Peyer's patch (tissue), 4 donors: ENCODE measurements around the gene WNT9A. TPM values are rescaled to one million over a fixed set of nuclear protein-coding genes. Genes with fewer than 3 reads are reported as not detected.

ENCODE experiments used
- DNase-seq, 3 donors: peaks; one replicate each; pipeline ENCODE4 v3.0.0-alpha.2; 2017 to 2019
- H3K27ac ChIP-seq, 4 donors: fragments of 200-600 bp; sonication (generic); one replicate each; pipeline ENCODE4 v1.5.1; 2016 to 2019
- H3K27me3 ChIP-seq, 2 donors: fragments of 200-600 bp; sonication (generic); one replicate each; pipeline ENCODE4 v1.5.1; 2019
- H3K36me3 ChIP-seq, 3 donors: fragments of 200-600 bp; sonication (generic); one replicate each; pipeline ENCODE4 v1.5.1; 2016 to 2019
- H3K4me1 ChIP-seq, 4 donors: fragments of 200-600 bp; sonication (generic); one replicate each; pipeline ENCODE4 v1.5.1; 2016 to 2019
- H3K4me3 ChIP-seq, 4 donors: fragments of 200-600 bp; sonication (generic); 1 replicate in 3 of 4; 2 replicates in 1 of 4; pipeline ENCODE4 v1.5.1; 2016 to 2019; ENCODE audit warnings: mild to moderate bottlenecking in 1 of 4
- H3K9me3 ChIP-seq, 4 donors: fragments of 200-600 bp; sonication (generic); one replicate each; pipeline ENCODE4 v1.5.1; 2016 to 2019; ENCODE audit warnings: mild to moderate bottlenecking in 1 of 4
- POLR2A ChIP-seq, 2 donors: fragments of 450-650 bp; IDR thresholded peaks; one replicate each; pipeline ENCODE4 v1.5.1; 2017; ENCODE audit warnings: antibody characterized with exemption in 2 of 2, mild to moderate bottlenecking in 2 of 2, moderate library complexity in 2 of 2
- total RNA-seq, 4 donors: library from RNA; depleted of rRNA; stranded (reverse); fragments of >200 nt; gene quantifications; one replicate each; pipeline ENCODE4 v1.1.0, GENCODE V29; 2016
- TF ChIP-seq, protein P1 (sequence below), 6 experiments: fragments of 450-650 bp in 4 of 6; fragments of 200-600 bp in 2 of 6; sonication (generic) in 1 of 6; IDR thresholded peaks; one replicate each; pipeline ENCODE4 v1.5.1; 2017 to 2019; ENCODE audit warnings: antibody characterized with exemption in 6 of 6, mild to moderate bottlenecking in 3 of 6, moderate library complexity in 1 of 6

Gene WNT9A
- total RNA-seq, 4 donors from 2014 or later, result 0.83 to 3.5 (median 2.6) TPM

- Histone ChIP-seq H3K4me3 (no peak overlapping the region), H3K27ac (no peak overlapping the region), H3K36me3 (no peaks in the 10 kb centered on the region), H3K4me1 (peaks cover 0 to 30% (median 12%) of the 10 kb centered on the region in 4 donors), H3K27me3 (no peaks in the 10 kb centered on the region), H3K9me3 (no peaks in the 10 kb centered on the region)
- DNase-seq, result peak in 2 of 3 donors; percentile 32 to 46
- TF ChIP-seq POLR2A (IDR thresholded peaks at IDR 0.05), result no peak
- TF ChIP-seq, protein P1, sequence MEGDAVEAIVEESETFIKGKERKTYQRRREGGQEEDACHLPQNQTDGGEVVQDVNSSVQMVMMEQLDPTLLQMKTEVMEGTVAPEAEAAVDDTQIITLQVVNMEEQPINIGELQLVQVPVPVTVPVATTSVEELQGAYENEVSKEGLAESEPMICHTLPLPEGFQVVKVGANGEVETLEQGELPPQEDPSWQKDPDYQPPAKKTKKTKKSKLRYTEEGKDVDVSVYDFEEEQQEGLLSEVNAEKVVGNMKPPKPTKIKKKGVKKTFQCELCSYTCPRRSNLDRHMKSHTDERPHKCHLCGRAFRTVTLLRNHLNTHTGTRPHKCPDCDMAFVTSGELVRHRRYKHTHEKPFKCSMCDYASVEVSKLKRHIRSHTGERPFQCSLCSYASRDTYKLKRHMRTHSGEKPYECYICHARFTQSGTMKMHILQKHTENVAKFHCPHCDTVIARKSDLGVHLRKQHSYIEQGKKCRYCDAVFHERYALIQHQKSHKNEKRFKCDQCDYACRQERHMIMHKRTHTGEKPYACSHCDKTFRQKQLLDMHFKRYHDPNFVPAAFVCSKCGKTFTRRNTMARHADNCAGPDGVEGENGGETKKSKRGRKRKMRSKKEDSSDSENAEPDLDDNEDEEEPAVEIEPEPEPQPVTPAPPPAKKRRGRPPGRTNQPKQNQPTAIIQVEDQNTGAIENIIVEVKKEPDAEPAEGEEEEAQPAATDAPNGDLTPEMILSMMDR (IDR thresholded peaks at IDR 0.05), result no peak
These were observed 5.6 kb downstream of the WNT9A start for GRCh38 chr1:227942021-227942715.

DNA sequence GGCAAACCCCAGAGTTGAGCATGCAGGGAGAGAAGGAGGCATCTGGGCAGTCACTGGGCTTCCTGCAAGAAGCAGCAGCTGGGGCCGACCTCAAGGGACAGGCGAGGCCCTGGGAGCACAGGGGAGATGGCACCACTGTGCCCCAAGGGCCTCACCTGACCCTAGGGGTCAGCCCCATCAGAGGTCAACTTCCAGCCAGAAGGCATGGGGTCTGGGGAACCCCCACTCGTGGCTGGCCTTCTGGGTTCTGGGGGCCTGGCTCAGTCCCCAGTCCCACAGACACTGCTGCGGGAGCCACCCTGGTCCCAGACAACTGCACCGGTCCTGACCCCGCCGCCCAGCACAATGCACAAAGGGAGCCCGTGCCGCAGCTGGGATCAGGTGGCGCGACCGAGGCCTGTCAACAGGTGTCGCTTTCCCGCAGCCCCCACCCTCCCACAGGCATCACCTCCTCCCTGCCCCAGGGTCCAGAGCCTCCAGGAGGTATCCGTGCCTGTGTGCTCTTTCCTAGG is 6.2 kb downstream of the WNT9A start:
- Histone ChIP-seq H3K36me3 (no peaks in the 10 kb centered on the region), H3K4me1 (peaks cover 0 to 24% (median 6%) of the 10 kb centered on the region in 4 donors)
- DNase-seq, result peak in 2 of 3 donors; percentile 38 to 45

DNA sequence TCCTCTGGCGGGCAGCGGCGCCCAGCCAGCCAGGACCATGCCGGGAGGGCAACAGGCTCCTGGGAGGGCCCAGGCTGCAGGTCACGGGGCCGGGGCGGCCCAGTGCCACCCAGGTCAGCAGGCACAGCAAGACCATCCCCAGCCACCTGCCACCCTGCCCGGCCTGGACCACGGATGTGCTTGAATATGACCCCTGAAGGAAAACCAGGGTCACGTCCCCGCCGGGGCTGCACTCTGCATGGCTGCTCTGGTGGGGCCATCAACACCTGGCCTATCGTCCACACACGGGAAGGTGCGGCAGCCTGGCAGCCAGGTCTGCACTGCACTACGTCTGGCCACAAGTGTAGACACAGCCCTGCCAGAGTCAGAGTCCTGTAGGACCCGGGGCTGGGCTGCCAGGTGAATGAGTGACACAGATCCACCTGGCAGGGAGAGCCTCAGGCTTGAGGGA is 6.9 kb downstream of the WNT9A start:
- no peak for TF ChIP-seq POLR2A (IDR thresholded peaks at IDR 0.05)
- TF ChIP-seq, protein P1 (IDR thresholded peaks at IDR 0.05), result no peak
- peak in 2 of 3 donors; percentile 32 to 43 for DNase-seq
- H3K36me3 ChIP-seq, result no peaks in the 10 kb centered on the region
- H3K9me3 ChIP-seq, result no peaks in the 10 kb centered on the region
- H3K4me3 ChIP-seq, result no peak overlapping the region
- no peak overlapping the region for H3K27ac ChIP-seq
- peaks cover 0 to 17% (median 0%) of the 10 kb centered on the region in 4 donors for H3K4me1 ChIP-seq
- no peaks in the 10 kb centered on the region for H3K27me3 ChIP-seq

More for the DNA sequence above, 6.2 kb downstream of the WNT9A start:
- Histone ChIP-seq H3K9me3 (no peaks in the 10 kb centered on the region), H3K27me3 (no peaks in the 10 kb centered on the region), H3K27ac (no peak overlapping the region), H3K4me3 (no peak overlapping the region)
- TF ChIP-seq, protein P1 (IDR thresholded peaks at IDR 0.05), result no peak
- TF ChIP-seq POLR2A (IDR thresholded peaks at IDR 0.05), result no peak

DNA sequence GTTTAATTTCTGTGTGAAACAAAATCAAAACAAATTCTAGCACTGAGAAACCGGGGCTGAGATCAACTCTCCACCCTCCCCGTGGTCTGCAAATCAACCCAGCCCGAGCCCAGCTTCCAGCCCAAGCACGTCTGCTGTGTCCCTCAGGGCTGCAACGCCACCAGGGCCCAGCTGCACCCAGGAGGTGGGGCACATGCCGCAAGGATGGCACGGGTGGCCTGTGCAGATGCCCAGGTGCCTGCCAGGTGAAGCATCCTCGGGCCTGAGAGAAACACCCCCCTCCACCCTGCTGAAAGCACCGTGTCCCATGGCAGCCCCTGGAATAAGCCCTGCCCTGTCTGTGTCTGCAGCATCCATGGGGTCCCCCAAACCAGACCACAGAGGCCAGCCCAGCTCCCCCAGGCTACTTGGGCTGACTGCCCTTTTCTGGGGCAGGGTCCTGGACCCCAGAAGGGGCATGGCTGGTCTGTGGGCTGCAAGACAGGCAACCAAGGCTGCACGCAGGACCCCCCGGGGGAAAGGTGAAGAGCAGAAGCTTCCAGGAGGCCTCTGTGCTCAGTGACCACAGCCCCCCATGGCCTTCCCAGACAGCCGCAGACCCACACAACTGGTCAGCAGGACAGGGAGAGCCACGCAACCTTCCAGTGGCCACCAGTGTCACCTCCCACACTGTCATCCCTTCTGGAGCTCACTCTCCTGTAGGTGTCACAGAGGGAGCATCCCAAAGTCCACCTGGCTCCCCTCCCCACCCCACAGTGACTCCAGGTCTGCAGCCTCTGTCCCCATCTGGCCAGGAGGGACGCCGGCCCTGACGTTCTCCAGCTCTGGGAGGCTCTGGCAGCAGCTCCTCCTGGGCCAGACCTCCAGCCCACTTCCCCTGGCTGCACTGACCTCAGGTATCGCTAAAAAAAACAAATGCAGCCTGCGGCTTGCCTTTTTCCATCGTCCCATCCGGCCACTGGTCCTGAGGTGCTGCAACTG is 7.7 kb downstream of the WNT9A start:
- no peaks in the 10 kb centered on the region for H3K9me3 ChIP-seq
- peak in 2 of 3 donors; percentile 35 to 41 for DNase-seq

More for the DNA sequence above, 7.7 kb downstream of the WNT9A start:
- TF ChIP-seq, protein P1 (IDR thresholded peaks at IDR 0.05), result no peak
- no peak for TF ChIP-seq POLR2A (IDR thresholded peaks at IDR 0.05)
- H3K27me3 ChIP-seq, result no peaks in the 10 kb centered on the region
- peaks cover 0 to 10% (median 0%) of the 10 kb centered on the region in 4 donors for H3K4me1 ChIP-seq
- no peak overlapping the region for H3K4me3 ChIP-seq
- no peaks in the 10 kb centered on the region for H3K36me3 ChIP-seq
- no peak overlapping the region for H3K27ac ChIP-seq
